HG03378 (cell line): ENCODE data around the gene ZBTB43.

Source experiments
- ATAC-seq: cut with Tn5 transposase; IDR thresholded peaks from one replicate; pipeline ENCODE4 v1.9.1; 2021; ENCODE audit warnings: mild to moderate bottlenecking, moderate library complexity; ENCODE audit not compliant: unreplicated experiment

ZBTB43 gene

DNA sequence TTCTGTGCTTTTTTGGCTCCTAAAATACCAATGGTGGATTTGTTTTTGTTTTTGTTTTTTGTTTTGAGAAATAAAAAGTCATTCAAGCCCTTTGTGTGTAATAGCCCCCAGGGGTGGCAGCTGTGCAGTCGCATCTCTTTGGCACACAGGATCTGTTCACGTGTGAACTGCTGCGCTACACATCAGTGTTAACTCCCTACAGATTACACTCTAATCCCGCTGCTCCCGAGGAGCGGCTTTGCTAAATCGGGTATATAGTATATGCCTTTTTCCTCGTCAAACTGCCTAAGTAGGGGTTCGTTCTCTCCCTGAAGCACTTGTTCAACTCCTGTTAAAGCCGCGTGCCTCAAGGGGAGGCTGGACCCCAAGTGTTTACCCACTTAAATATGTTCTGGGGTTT is 77.9 kb downstream of the ZBTB43 start:
- ATAC-seq, result no peak

DNA sequence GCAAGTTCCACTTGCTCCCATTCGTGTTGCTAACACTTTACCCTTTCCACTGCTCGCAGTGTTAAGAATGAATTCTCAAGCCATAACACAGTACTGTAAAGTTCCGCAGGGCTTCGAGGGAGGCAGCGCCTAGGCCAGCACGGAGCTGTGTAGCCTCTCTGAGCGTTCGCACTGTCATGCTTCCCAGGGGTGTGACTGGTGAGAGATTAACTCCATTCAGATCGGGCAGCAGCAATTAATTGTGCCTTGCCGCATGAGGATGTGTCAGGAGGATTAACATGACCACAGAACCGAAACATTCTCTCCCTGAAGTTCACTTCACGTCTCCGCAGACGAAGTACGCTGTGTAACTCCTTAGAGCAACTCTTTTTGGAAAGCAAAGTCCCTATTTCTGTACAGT is 78.8 kb downstream of the ZBTB43 start:
- ATAC-seq, result no peak

DNA sequence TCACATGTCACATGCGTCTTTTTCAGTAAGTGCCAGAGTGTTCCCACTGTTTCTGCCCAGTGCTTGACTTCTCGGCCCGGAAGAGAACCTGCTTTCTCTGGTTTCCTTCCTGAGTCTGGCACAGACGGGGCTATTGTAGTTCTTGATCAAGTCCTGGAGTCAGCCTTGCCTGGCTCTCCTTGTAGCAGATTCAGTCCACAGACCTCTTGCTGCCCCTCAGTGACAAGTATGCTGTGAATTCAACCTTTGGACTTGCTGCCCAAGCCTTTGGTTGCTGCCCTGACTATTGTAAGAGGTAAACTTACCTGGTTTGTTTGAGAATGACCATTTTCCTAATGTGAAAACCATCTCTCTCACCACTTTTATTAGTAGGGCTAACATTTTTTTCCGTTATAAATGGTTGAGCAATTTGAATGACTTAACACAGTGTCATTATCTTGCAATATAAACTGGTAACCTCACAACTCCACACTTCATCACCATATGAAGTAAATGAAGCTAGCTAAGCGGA is 80.3 kb downstream of the ZBTB43 start:
- no peak for ATAC-seq

GRCh38 chr9:126886034-126886822 is 81.4 kb downstream of the ZBTB43 start:
- no peak for ATAC-seq

DNA sequence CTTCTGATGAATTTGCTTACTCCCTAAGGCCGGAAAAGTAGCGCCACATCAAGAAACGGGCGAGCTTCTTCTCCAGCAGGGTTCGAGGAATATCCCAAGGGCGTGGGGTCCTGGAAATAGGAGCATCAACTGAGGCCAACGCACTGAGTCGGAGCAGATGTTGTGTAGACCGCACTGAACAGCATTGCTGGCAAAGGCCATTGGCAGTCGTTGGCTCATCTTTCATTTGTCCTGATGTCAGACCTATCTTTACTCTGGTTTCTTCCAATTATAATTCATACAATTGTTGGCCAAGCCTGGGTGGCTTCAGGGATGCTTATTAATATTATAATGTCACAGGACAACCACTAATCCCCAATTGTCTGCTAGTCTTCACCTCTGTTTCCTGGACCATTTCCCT is 82.1 kb downstream of the ZBTB43 start:
- no peak for ATAC-seq
